GM10266 (cell line): ENCODE results near the gene TMCC2.

ENCODE experiments used
- DNase-seq: peaks from one replicate; pipeline ENCODE4 v3.0.0; 2012; ENCODE audit errors: extremely low spot score
- TF ChIP-seq, protein P1 (sequence below): IDR thresholded peaks from 2 replicates; pipeline ENCODE4 v1.5.1; 2012; ENCODE audit warnings: mild to moderate bottlenecking, low read depth; ENCODE audit not compliant: control insufficient read depth, insufficient read depth; ENCODE audit errors: missing control alignments

The TMCC2 gene

DNA sequence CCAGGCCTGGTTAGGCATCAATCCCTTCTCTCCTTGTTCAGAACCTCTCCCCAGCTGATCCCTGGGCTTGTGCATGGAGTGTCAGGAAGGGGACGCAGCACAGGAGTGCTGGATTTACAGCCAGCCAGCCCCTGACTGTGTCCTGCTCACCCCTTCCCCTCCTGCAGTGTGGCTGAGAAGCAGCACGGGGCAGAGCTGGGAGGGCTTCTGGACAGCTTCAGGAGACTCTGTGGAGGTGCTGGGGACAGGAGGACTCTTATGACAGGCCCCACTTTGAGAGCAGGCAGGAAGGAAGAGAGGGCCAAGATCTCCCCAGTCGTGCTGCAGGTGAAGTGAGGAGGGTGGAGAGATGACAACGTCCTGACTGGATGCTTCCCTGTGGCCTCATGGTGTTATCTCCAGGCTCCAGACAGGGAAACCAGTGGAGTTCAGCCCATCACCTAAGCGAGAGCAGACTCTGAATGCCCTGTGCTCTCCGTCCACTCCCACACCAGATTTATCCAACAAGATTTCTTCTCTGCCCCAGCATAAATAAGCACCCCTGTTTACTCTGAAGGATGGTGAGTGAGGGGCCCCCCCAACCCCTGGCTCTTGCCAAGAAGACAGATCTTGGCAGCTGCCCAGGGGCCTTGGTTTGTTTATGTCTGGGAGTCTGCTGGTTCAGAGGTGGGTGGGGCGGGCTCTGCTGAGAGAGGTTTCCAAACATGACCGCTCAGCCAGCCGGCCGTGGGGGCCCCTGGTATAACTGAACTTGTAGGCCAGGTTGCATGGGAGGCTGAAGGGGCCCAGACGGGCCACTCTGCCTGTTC, 21.3 kb downstream of the TMCC2 start:
- no peak for DNase-seq
- TF ChIP-seq, protein P1, sequence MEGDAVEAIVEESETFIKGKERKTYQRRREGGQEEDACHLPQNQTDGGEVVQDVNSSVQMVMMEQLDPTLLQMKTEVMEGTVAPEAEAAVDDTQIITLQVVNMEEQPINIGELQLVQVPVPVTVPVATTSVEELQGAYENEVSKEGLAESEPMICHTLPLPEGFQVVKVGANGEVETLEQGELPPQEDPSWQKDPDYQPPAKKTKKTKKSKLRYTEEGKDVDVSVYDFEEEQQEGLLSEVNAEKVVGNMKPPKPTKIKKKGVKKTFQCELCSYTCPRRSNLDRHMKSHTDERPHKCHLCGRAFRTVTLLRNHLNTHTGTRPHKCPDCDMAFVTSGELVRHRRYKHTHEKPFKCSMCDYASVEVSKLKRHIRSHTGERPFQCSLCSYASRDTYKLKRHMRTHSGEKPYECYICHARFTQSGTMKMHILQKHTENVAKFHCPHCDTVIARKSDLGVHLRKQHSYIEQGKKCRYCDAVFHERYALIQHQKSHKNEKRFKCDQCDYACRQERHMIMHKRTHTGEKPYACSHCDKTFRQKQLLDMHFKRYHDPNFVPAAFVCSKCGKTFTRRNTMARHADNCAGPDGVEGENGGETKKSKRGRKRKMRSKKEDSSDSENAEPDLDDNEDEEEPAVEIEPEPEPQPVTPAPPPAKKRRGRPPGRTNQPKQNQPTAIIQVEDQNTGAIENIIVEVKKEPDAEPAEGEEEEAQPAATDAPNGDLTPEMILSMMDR, result no peak

DNA sequence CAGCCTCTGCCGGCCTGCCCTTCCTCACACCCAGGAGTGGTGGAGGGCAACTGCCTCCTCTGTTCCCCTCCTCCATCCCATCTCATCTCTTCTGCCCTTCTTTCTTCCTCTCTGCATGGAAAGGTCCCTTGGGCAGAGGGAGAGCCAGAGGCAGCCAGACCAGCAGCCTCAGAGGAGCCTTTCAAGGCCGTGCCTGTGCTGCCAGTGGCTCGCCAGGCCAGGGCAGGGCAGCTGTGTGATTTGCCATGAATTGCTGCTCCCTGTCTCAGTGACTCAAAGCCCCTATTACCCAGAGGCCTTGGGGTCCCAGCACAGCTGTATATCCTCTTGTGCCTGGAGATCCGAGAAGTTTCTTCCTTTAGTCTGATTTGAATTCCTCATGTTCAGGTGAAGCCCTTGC, 21.9 kb downstream of the TMCC2 start:
- TF ChIP-seq, protein P1, result no peak
- DNase-seq, result no peak

DNA sequence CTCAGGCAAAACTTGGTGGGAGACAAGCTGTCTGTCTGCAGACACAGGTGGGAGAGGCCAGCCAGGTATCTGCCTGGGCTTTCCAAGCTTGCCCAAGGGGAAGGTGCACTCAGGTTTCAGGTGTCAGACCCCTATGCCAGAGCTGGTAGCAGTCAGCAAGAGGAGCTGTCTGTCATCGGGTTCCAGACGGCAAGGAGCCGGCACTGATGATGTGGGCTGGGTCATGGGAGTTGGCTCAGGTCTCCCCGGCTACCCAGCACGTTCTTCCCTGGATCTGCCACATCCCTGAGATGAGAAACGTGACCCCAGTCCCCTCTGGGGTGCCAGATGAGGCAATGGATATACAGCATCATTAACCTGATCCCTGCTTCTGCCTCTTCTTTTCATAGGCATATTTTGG, 23.0 kb downstream of the TMCC2 start:
- TF ChIP-seq, protein P1, result no peak
- DNase-seq, result no peak

DNA sequence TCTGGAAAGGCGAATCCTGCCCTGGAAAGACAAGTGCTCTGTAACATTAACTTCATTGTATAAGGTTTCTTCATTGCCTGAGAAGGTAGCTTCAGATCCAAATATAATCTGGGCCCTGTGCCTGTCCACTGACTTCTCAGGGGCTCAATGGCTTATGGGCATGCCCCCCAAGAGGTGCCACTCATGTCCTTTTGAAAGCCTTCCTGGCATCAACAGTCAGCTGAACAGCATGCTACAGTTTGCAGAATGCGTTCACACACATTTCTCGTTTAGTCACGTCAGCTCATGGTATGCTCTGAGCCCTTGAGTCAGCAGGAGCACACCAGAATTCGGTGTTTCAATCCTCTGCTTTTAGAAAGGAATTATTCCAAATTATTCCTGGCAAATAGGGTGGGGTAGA, 23.8 kb downstream of the TMCC2 start:
- no peak for DNase-seq
- TF ChIP-seq, protein P1, result no peak

DNA sequence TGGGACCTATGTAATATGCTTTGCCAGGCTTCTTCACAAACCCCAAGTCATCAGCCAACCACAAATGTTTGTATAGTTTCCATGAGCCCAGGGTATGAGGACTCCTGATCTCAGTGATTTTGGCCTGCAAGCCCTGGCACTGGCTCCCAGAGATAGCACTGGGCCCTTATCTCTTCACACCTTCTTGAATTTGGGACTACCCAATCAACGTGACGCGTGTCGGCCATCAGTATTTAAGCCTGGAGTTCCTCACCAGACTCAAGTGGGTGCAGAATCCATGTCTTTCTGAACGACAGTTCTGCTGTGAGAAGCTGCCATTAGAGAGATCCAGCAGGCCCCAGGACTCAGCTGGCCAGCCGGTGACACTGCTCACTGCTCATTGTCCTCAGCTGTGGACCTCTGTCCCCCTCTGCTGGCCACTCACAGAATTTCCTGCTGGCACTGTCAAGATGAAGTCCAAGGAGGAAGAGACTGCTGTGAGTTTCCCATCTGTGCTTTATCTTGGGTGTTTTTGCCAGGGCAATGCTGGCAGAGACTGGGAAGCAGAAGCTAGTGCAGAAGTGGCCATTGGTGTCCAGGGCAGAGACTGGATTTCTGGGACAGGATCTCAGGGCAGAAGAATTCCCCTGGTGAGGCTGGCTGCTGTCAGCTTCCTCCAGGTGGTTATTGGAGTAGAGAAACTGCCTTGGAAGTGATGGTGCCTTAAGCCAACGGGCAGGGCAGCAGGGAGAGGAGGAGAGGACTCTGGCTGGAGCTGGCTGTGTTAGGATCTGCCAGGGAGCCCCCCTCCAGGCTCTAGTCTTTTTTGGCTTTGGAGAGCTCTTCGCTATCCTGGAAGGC, 28.4 kb downstream of the TMCC2 start:
- TF ChIP-seq, protein P1, result peak; percentile 93
- peak; percentile 83 for DNase-seq

DNA sequence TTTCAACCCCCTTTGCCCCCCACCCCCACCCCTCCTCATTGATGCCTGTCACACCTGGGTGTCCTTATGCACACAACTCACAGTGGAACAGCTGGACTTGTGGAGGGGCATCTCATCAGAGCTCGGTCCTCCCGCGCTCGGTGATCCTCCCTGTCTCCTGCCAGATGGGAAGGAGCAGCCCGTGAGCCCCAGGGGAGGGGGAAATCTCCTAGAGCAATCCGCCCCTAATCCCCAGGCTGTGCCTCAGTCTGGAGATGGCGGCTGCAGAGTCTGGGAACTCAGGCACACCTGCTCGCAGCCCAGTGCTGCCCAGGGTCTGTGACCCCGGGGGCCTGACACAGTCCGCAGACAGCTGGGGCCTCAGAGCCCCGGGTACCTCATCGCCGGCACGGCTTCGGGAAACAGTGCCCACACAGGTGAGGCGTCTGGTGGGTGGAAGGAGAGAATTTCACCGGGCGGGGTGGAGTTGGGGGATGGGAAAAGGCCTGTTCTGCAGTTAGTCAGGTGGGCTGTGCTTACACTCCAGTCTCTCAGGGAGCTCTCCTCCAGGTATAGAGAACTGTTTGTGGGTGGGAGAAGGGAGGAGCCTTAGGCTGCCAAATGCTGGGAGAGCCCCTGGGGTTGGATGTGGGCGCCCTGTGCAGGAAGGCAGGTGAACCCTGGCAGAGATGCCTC, 29.3 kb downstream of the TMCC2 start:
- TF ChIP-seq, protein P1, result no peak
- no peak for DNase-seq
